A549 (cell line): ENCODE data around the gene SALL1. TPM values are rescaled to one million over a fixed set of nuclear protein-coding genes. Genes with fewer than 3 reads are reported as not detected.

ENCODE experiments used
- ATAC-seq, 2 experiments: fragments of 200-7000 bp in 1 of 2; fragments of >200 bp in 1 of 2; cut with Nextera tagmentation in 1 of 2; cut with Tn5 transposase in 1 of 2; 3 replicates each; pipeline versions ENCODE4 v1.8.0 to v1.9.1; 2018 to 2020; ENCODE audit warnings: mild to moderate bottlenecking in 1 of 2, moderate library complexity in 1 of 2
- CTCF ChIA-PET: fragments of 300-600 bp; sonication (Branson Sonifier 250); formaldehyde crosslinking; extraction: SDS; loops from one replicate; lab custom pipeline; 2021; ENCODE audit warnings: antibody characterized with exemption, inconsistent platforms; lab: Yijun Ruan, JAX
- POLR2A ChIA-PET: fragments of 350-600 bp; formaldehyde crosslinking; extraction: SDS; loops from one replicate; lab custom pipeline; 2021; ENCODE audit warnings: antibody characterized with exemption, inconsistent platforms; lab: Yijun Ruan, JAX
- DNase-seq, 2 experiments: peaks; one replicate each; pipeline versions ENCODE4 v3.0.0 to v3.0.0-alpha.2; 2011 to 2016; ENCODE audit warnings: low read depth in 1 of 2, low spot score in 1 of 2
- FAIRE-seq: peaks from 2 replicates; lab custom pipeline; 2011; peaks lifted over from hg19 to GRCh38; lab: Jason Lieb, UNC
- H3K27ac ChIP-seq, 2 experiments: fragments of >200 bp; sonication (Bioruptor Twin); formaldehyde crosslinking; 3 replicates each; pipeline ENCODE4 v1.5.1; 2016 to 2017
- H3K4me1 ChIP-seq: fragments of >200 bp; sonication (Bioruptor Twin); formaldehyde crosslinking; 3 replicates; pipeline ENCODE4 v1.6.1; 2016
- H3K4me2 ChIP-seq: fragments of >200 bp; sonication (Bioruptor Twin); formaldehyde crosslinking; 3 replicates; pipeline ENCODE4 v1.6.1; 2016
- H3K4me3 ChIP-seq: fragments of >200 bp; sonication (Bioruptor Twin); formaldehyde crosslinking; 3 replicates; pipeline ENCODE4 v1.5.1; 2016
- H3K9me3 ChIP-seq: fragments of >200 bp; sonication (Bioruptor Twin); formaldehyde crosslinking; 3 replicates; pipeline ENCODE4 v1.6.1; 2016
- ATOH8 ChIP-seq: fragments of 250-450 bp; sonication (Bioruptor Pico); IDR thresholded peaks from 2 replicates; pipeline ENCODE4 v1.5.0; 2020; ENCODE audit warnings: low read depth, mild to moderate bottlenecking, moderate library complexity
- BCL3 ChIP-seq: fragments of >200 bp; sonication (Bioruptor Twin); formaldehyde crosslinking; IDR thresholded peaks from 3 replicates; pipeline ENCODE4 v1.6.1; 2016
- BHLHE40 ChIP-seq: IDR thresholded peaks from 2 replicates; pipeline ENCODE4 v1.6.1; 2012; ENCODE audit warnings: low read depth, low read length, inconsistent platforms
- CHD4 ChIP-seq: fragments of 200-600 bp; sonication (generic); IDR thresholded peaks from 2 replicates; pipeline ENCODE4 v1.6.1; 2016; ENCODE audit warnings: antibody characterized with exemption, mild to moderate bottlenecking, borderline replicate concordance
- EHMT2 ChIP-seq: fragments of 200-600 bp; sonication (generic); IDR thresholded peaks from 2 replicates; pipeline ENCODE4 v1.6.1; 2016; ENCODE audit warnings: antibody characterized with exemption, low read depth, mild to moderate bottlenecking, moderate library complexity
- ELK1 ChIP-seq: fragments of 150-350 bp; IDR thresholded peaks from 2 replicates; pipeline ENCODE4 v1.6.1; 2014; ENCODE audit warnings: low read depth, mild to moderate bottlenecking, low read length
- EP300 ChIP-seq, 2 experiments: fragments of >200 bp; sonication (Bioruptor Twin); formaldehyde crosslinking; IDR thresholded peaks; 2 replicates in 1 of 2; 3 replicates in 1 of 2; pipeline ENCODE4 v1.6.1; 2016 to 2017
- FOSB ChIP-seq: fragments of 250-450 bp; sonication (Bioruptor Pico); IDR thresholded peaks from 2 replicates; pipeline ENCODE4 v1.5.0; 2020; ENCODE audit warnings: mild to moderate bottlenecking, moderate library complexity
- FOSL2 ChIP-seq, 2 experiments: fragments of 450-650 bp in 1 of 2; fragments of >200 bp in 1 of 2; sonication (Bioruptor Twin) in 1 of 2; formaldehyde crosslinking; IDR thresholded peaks; 2 replicates each; pipeline versions ENCODE4 v1.5.0 to v1.6.1; 2016 to 2020; ENCODE audit warnings: mild to moderate bottlenecking in 1 of 2, moderate library complexity in 1 of 2
- HDAC2 ChIP-seq: fragments of 200-600 bp; sonication (generic); IDR thresholded peaks from 2 replicates; pipeline ENCODE4 v1.6.1; 2016
- HMGXB4 ChIP-seq: fragments of 250-450 bp; sonication (Bioruptor Pico); IDR thresholded peaks from 2 replicates; pipeline ENCODE4 v1.5.0; 2021; ENCODE audit warnings: mild to moderate bottlenecking, moderate library complexity, borderline replicate concordance
- HOXB13 ChIP-seq: fragments of 250-450 bp; sonication (Bioruptor Pico); IDR thresholded peaks from 2 replicates; pipeline ENCODE4 v1.5.0; 2020; ENCODE audit warnings: low read depth, mild to moderate bottlenecking, moderate library complexity
- HOXB5 ChIP-seq: fragments of 250-450 bp; sonication (Bioruptor Pico); IDR thresholded peaks from 2 replicates; pipeline ENCODE4 v1.5.0; 2020; ENCODE audit warnings: mild to moderate bottlenecking, moderate library complexity
- JUNB ChIP-seq: fragments of >200 bp; sonication (Bioruptor Twin); formaldehyde crosslinking; IDR thresholded peaks from 2 replicates; pipeline ENCODE4 v1.6.1; 2016
- KDM1A ChIP-seq: fragments of 200-600 bp; sonication (generic); IDR thresholded peaks from 2 replicates; pipeline ENCODE4 v1.6.1; 2016; ENCODE audit warnings: low read depth, mild to moderate bottlenecking
- MYC ChIP-seq: IDR thresholded peaks from 2 replicates; pipeline ENCODE4 v1.6.1; 2012; ENCODE audit warnings: mild to moderate bottlenecking, inconsistent platforms, low read length, improper control_type of control experiment, borderline replicate concordance
- NPAS2 ChIP-seq: fragments of 250-450 bp; sonication (Bioruptor Pico); IDR thresholded peaks from 2 replicates; pipeline ENCODE4 v1.8.0; 2022; ENCODE audit warnings: mild to moderate bottlenecking, moderate library complexity, borderline replicate concordance
- POLR2AphosphoS2 ChIP-seq: conservative IDR thresholded peaks from 2 replicates; pipeline ENCODE4 v1.6.1; 2012; ENCODE audit warnings: low read length, improper control_type of control experiment, inconsistent platforms
- RAD21 ChIP-seq, 2 experiments: fragments of >200 bp in 1 of 2; sonication (Bioruptor Twin) in 1 of 2; formaldehyde crosslinking in 1 of 2; IDR thresholded peaks in 1 of 2; conservative IDR thresholded peaks in 1 of 2; 2 replicates in 1 of 2; 3 replicates in 1 of 2; pipeline ENCODE4 v1.6.1; 2012 to 2018; ENCODE audit warnings: inconsistent platforms in 1 of 2
- RCOR1 ChIP-seq: fragments of 150-350 bp; IDR thresholded peaks from 2 replicates; pipeline ENCODE4 v1.6.1; 2014; ENCODE audit warnings: antibody characterized with exemption, low read length, low read depth
- RFX5 ChIP-seq: fragments of 450-650 bp; IDR thresholded peaks from 2 replicates; pipeline ENCODE4 v1.7.1; 2014; ENCODE audit warnings: antibody characterized with exemption, mild to moderate bottlenecking, moderate library complexity
- SMC3 ChIP-seq: fragments of >200 bp; sonication (Bioruptor Twin); formaldehyde crosslinking; IDR thresholded peaks from 3 replicates; pipeline ENCODE4 v1.6.1; 2018; ENCODE audit warnings: inconsistent platforms
- USF2 ChIP-seq: fragments of 450-650 bp; IDR thresholded peaks from 2 replicates; pipeline ENCODE4 v1.6.1; 2014; ENCODE audit warnings: antibody characterized with exemption
- ZC3H11A ChIP-seq: fragments of 450-650 bp; IDR thresholded peaks from 2 replicates; pipeline ENCODE4 v1.6.1; 2014; ENCODE audit warnings: antibody characterized with exemption, mild to moderate bottlenecking
- ZFP36 ChIP-seq: fragments of 450-650 bp; IDR thresholded peaks from 2 replicates; pipeline ENCODE4 v1.6.1; 2014; ENCODE audit warnings: borderline replicate concordance; ENCODE audit not compliant: partially characterized antibody
- ZNF302 ChIP-seq: fragments of 250-450 bp; sonication (Bioruptor Pico); IDR thresholded peaks from 2 replicates; pipeline ENCODE4 v1.9.0; 2021; ENCODE audit warnings: inconsistent platforms, mild to moderate bottlenecking, moderate library complexity
- ZSCAN20 ChIP-seq: fragments of 250-450 bp; sonication (Bioruptor Pico); IDR thresholded peaks from 2 replicates; pipeline ENCODE4 v1.8.0; 2022; ENCODE audit warnings: mild to moderate bottlenecking, moderate library complexity
- WGBS: methylation state at CpG from one replicate; pipeline ENCODE4 v1.1.6; 2017; ENCODE audit errors: missing lambda C conversion rate; 5-methylcytosine and 5-hydroxymethylcytosine counted together
- polyA plus RNA-seq, 4 experiments: library from polyadenylated mRNA; depleted of rRNA in 3 of 4; stranded (reverse); fragments of >200 nt; fragmentation: RNase III in 1 of 4; extraction: RNeasy Plus Mini Kit Qiagen cat#74134 plus additional on column Dnase treatment in 1 of 4; gene quantifications; 2 replicates in 3 of 4; 3 replicates in 1 of 4; pipeline ENCODE4 v1.2.3, GENCODE V29; 2011 to 2017

SALL1 gene
- polyA plus RNA-seq, 2 of the 4 experiments (the other 2 are of a cell fraction), result 0.13 to 0.28 TPM

- no peak overlapping the region for H3K4me3 ChIP-seq
- FAIRE-seq (no peak), ATAC-seq (no peak), DNase-seq (no peak)
- TF ChIP-seq EHMT2 (no peak), ELK1 (no peak), RFX5 (no peak), EP300 (IDR thresholded peaks at IDR 0.05) (no peak), BHLHE40 (no peak), POLR2AphosphoS2 (no peak), FOSB (CRISPR knock-in tag) (no peak), ZSCAN20 (CRISPR knock-in tag) (no peak), SMC3 (no peak), USF2 (no peak), KDM1A (no peak), FOSL2 (IDR thresholded peaks at IDR 0.05) (no peak), FOSL2 (CRISPR knock-in tag; IDR thresholded peaks at IDR 0.05) (no peak), ATOH8 (no peak), HDAC2 (no peak), ZFP36 (no peak), HOXB13 (CRISPR knock-in tag) (no peak), RCOR1 (no peak)
- 64% methylated on average over 6 of the region's 6 CpGs for WGBS
- H3K27ac ChIP-seq, result no peak overlapping the region
- CTCF ChIA-PET, result interaction anchor here (0.9 kb wide), 1 partner anchor 30 kb away, joined by 3 read pairs; no protein-coding TSS in a partner anchor
- POLR2A ChIA-PET, result interaction anchor here (0.5 to 0.6 kb wide), 2 partner anchors 55 to 407 kb away, joined by 3 to 4 read pairs; no protein-coding TSS in a partner anchor
- H3K4me1 ChIP-seq, result no peaks in the 10 kb centered on the region
- H3K4me2 ChIP-seq, result no peak overlapping the region
- no peaks in the 10 kb centered on the region for H3K9me3 ChIP-seq
These were observed 18.5 kb downstream of the SALL1 start for GRCh38 chr16:51132490-51133115.

GRCh38 chr16:51131619-51132018, 19.5 kb downstream of the SALL1 start:
- ChIA-PET POLR2A (no interaction called here), CTCF (interaction anchor here (0.9 kb wide), 1 partner anchor 31 kb away, joined by 3 read pairs; no protein-coding TSS in a partner anchor)
- no peak overlapping the region for H3K4me3 ChIP-seq
- no peak overlapping the region for H3K4me2 ChIP-seq
- FAIRE-seq, result no peak
- no peak for ATAC-seq
- no peak for DNase-seq
- TF ChIP-seq RAD21 (conservative IDR thresholded peaks at IDR 0.05 in 1 of 2, IDR thresholded peaks at IDR 0.05 in 1 of 2) (no peak), MYC (no peak), JUNB (no peak)
- 48% methylated on average over 11 of the region's 11 CpGs for WGBS
- no peaks in the 10 kb centered on the region for H3K9me3 ChIP-seq
- no peak overlapping the region for H3K27ac ChIP-seq
- no peaks in the 10 kb centered on the region for H3K4me1 ChIP-seq

GRCh38 chr16:51129105-51129504, 22.0 kb downstream of the SALL1 start:
- Histone ChIP-seq H3K4me2 (no peak overlapping the region), H3K4me3 (no peak overlapping the region), H3K9me3 (no peaks in the 10 kb centered on the region), H3K4me1 (no peaks in the 10 kb centered on the region), H3K27ac (no peak overlapping the region)
- WGBS, result 38% methylated on average over 8 of the region's 8 CpGs
- no peak for TF ChIP-seq NPAS2 (CRISPR knock-in tag)
- no peak for TF ChIP-seq ELK1
- TF ChIP-seq ZNF302, result no peak
- TF ChIP-seq CHD4, result no peak
- no peak for TF ChIP-seq HOXB5
- no peak for TF ChIP-seq BCL3
- no peak for TF ChIP-seq HMGXB4
- TF ChIP-seq ZC3H11A, result no peak
- TF ChIP-seq RAD21 (conservative IDR thresholded peaks at IDR 0.05 in 1 of 2, IDR thresholded peaks at IDR 0.05 in 1 of 2), result no peak
- no peak for TF ChIP-seq HOXB13 (CRISPR knock-in tag)
- CTCF ChIA-PET, result interaction anchor here (0.8 kb wide), 1 partner anchor 18 kb away, joined by 3 read pairs; no protein-coding TSS in a partner anchor
- FAIRE-seq (no peak), DNase-seq (no peak), ATAC-seq (no peak)
- POLR2A ChIA-PET, result no interaction called here
